ENCODE measurements around the gene RSBN1. TPM values are rescaled to one million over a fixed set of nuclear protein-coding genes. Genes with fewer than 3 reads are reported as not detected.
"Not testable (repeated sequence)": the region's sequence is repeated elsewhere in the genome, so short reads cannot be mapped to it uniquely, and the experiment has no call there.

RSBN1 gene
- total and polyA plus RNA-seq, 9 of the 15 experiments (the other 6 are each of a cell fraction or from before 2014, with no cell fraction given): 4.5 to 24.3 (median 13.0) TPM

GRCh38 chr1:113718621-113719020 is 93.7 kb downstream of the RSBN1 start:
- H3K79me2 ChIP-seq (ENCODE audit: control insufficient read depth, insufficient read depth, low read length); BruUV-seq (replicated peaks); intact Hi-C loops (cut with micrococcal nuclease); H3K27ac ChIP-seq (ENCODE audit: extremely low read depth, low read depth, low read length); H3K4me1 ChIP-seq (replicated peaks in 1 of 2; ENCODE audit: control insufficient read depth in 2 of 2, insufficient read depth in 2 of 2, low read length in 2 of 2); H3K9ac ChIP-seq (ENCODE audit: insufficient read depth in 1 of 2, low read depth in 2 of 2, low read length in 2 of 2); H3K4me2 ChIP-seq (ENCODE audit: insufficient read depth, low read length); H2AFZ ChIP-seq (ENCODE audit: low read depth, low read length); DNase-seq (ENCODE audit: extremely low read depth in 1 of 4, low spot score in 3 of 4); ATAC-seq; H3K4me3 ChIP-seq; FAIRE-seq; in situ Hi-C loops (cut with MboI); H4K20me1 ChIP-seq (replicated peaks; ENCODE audit: control insufficient read depth, insufficient read depth, low read length); H3K9me1 ChIP-seq (ENCODE audit: control insufficient read depth, insufficient read depth, low read length); CTCF ChIA-PET (ENCODE audit: low intra/inter-chr PET ratio); H3K27me3 ChIP-seq (ENCODE audit: control insufficient read depth in 2 of 2, insufficient read depth in 2 of 2, low read length in 2 of 2): not testable (repeated sequence)
- peaks cover 33% of the 10 kb centered on the region; the same call in 2 of the 3 replicates for H3K36me3 ChIP-seq (ENCODE audit: control insufficient read depth, insufficient read depth, low read length)
- peaks cover 16% of the 10 kb centered on the region for H3K9me3 ChIP-seq (replicated peaks; ENCODE audit: control insufficient read depth, insufficient read depth, low read depth, low read length)
- 88% methylated on average over 5 of the region's 5 CpGs for WGBS (ENCODE audit: insufficient coverage, low coverage, missing lambda C conversion rate)
- POLR2A ChIA-PET: interaction anchor here (0.6 kb wide), 1 partner anchor 1205 kb away, joined by 3 read pairs; no protein-coding TSS in a partner anchor
- TF ChIP-seq CBX5 (IDR thresholded peaks at IDR 0.05; ENCODE audit: borderline replicate concordance, low read depth): peak; percentile 53; the same call in 1 of the 2 replicates
- TF ChIP-seq TRIM28 (IDR thresholded peaks at IDR 0.05): peak; percentile 68; the same call in 1 of the 2 replicates
- TF ChIP-seq ZFP36 (IDR thresholded peaks at IDR 0.05; ENCODE audit: low read depth, low read length, partially characterized antibody): peak; percentile 90
- TF ChIP-seq CBX1 (IDR thresholded peaks at IDR 0.05; ENCODE audit: low read depth): 0 out of 2 replicates have a peak, but pooled peaks have one; percentile 64
- TF ChIP-seq ZNF280A (IDR thresholded peaks at IDR 0.05; ENCODE audit: low read depth, partially characterized antibody): peak; percentile 18
- peak; percentile 21; the same call in 1 of the 2 replicates for TF ChIP-seq ZBTB7A (IDR thresholded peaks at IDR 0.05; ENCODE audit: borderline replicate concordance, control insufficient read depth, low read depth, low read length)
- TF ChIP-seq CEBPZ (IDR thresholded peaks at IDR 0.05; ENCODE audit: borderline replicate concordance, low read depth, low read length): 0 out of 2 replicates have a peak, but pooled peaks have one; percentile 49
- TF ChIP-seq CBX3 (IDR thresholded peaks at IDR 0.05; ENCODE audit: borderline replicate concordance in 1 of 2, low read length in 2 of 2): peak in 1 of 2 experiments; percentile 48; a peak in 1 of 3 replicates
